HepG2 (cell line): ENCODE measurements around the gene LITAFD. TPM values are rescaled to one million over a fixed set of nuclear protein-coding genes. Genes with fewer than 3 reads are reported as not detected.
A peak's percentile ranks its signal among the peaks of the same experiment; 100 is the strongest.

Source experiments
- BATF2 ChIP-seq: sonication (generic); formaldehyde crosslinking; IDR thresholded peaks from 2 replicates; pipeline ENCODE4 v1.8.0; 2022; ENCODE audit warnings: mild to moderate bottlenecking, missing genetic modification reagents, moderate library complexity
- CBX5 ChIP-seq: sonication (generic); formaldehyde crosslinking; IDR thresholded peaks from 2 replicates; pipeline ENCODE4 v1.4.0; 2020; ENCODE audit warnings: missing genetic modification reagents, borderline replicate concordance
- FOXP1 ChIP-seq, 2 experiments: fragments of 450-650 bp in 1 of 2; IDR thresholded peaks; 2 replicates each; pipeline ENCODE4 v1.6.1; 2017 to 2018; ENCODE audit warnings: antibody characterized with exemption in 1 of 2
- KDM5B ChIP-seq: sonication (generic); formaldehyde crosslinking; IDR thresholded peaks from 2 replicates; pipeline ENCODE4 v1.4.0; 2020; ENCODE audit warnings: missing genetic modification reagents, mild to moderate bottlenecking, borderline replicate concordance
- MYNN ChIP-seq: sonication (generic); formaldehyde crosslinking; IDR thresholded peaks from 2 replicates; pipeline ENCODE4 v1.4.0; 2020; ENCODE audit warnings: mild to moderate bottlenecking, low read depth, missing genetic modification reagents
- NR2C2 ChIP-seq: sonication (generic); formaldehyde crosslinking; IDR thresholded peaks from 2 replicates; pipeline ENCODE4 v1.4.0; 2020; ENCODE audit warnings: missing genetic modification reagents, mild to moderate bottlenecking, moderate library complexity, borderline replicate concordance
- PHB2 ChIP-seq: fragments of 450-650 bp; IDR thresholded peaks from 2 replicates; pipeline ENCODE4 v1.6.1; 2018; ENCODE audit not compliant: partially characterized antibody
- POGK ChIP-seq: sonication (generic); formaldehyde crosslinking; conservative IDR thresholded peaks from 2 replicates; pipeline ENCODE4 v1.8.0; 2022; ENCODE audit warnings: mild to moderate bottlenecking, moderate library complexity, missing genetic modification reagents
- PRDM10 ChIP-seq: sonication (generic); formaldehyde crosslinking; IDR thresholded peaks from 2 replicates; pipeline ENCODE4 v1.4.0; 2020; ENCODE audit warnings: low read depth, missing genetic modification reagents
- SNAI1 ChIP-seq: sonication (generic); formaldehyde crosslinking; IDR thresholded peaks from 2 replicates; pipeline ENCODE4 v1.5.0; 2020; ENCODE audit warnings: mild to moderate bottlenecking, missing genetic modification reagents, borderline replicate concordance
- TEAD2 ChIP-seq: sonication (generic); formaldehyde crosslinking; IDR thresholded peaks from 2 replicates; pipeline ENCODE4 v1.9.0; 2021; ENCODE audit warnings: missing genetic modification reagents
- TMF1 ChIP-seq: sonication (generic); formaldehyde crosslinking; IDR thresholded peaks from 2 replicates; pipeline ENCODE4 v1.8.1; 2022; ENCODE audit warnings: low read depth, missing genetic modification reagents
- ZNF280D ChIP-seq: sonication (generic); formaldehyde crosslinking; IDR thresholded peaks from 2 replicates; pipeline ENCODE4 v1.5.1; 2020; ENCODE audit warnings: mild to moderate bottlenecking, missing genetic modification reagents
- ZNF33B ChIP-seq: sonication (generic); formaldehyde crosslinking; IDR thresholded peaks from 2 replicates; pipeline ENCODE4 v1.5.1; 2020; ENCODE audit warnings: mild to moderate bottlenecking, missing genetic modification reagents
- ZNF605 ChIP-seq: sonication (generic); formaldehyde crosslinking; IDR thresholded peaks from 2 replicates; pipeline ENCODE4 v1.8.0; 2022; ENCODE audit warnings: mild to moderate bottlenecking, missing genetic modification reagents
- ZNF75D ChIP-seq: sonication (generic); formaldehyde crosslinking; IDR thresholded peaks from 2 replicates; pipeline ENCODE4 v1.8.1; 2023; ENCODE audit warnings: missing genetic modification reagents, mild to moderate bottlenecking, borderline replicate concordance
- ZNF777 ChIP-seq: sonication (generic); formaldehyde crosslinking; IDR thresholded peaks from 2 replicates; pipeline ENCODE4 v1.4.0; 2020; ENCODE audit warnings: missing genetic modification reagents
- ZSCAN31 ChIP-seq: sonication (generic); formaldehyde crosslinking; IDR thresholded peaks from 2 replicates; pipeline ENCODE4 v1.5.0; 2020; ENCODE audit warnings: low read depth, mild to moderate bottlenecking, missing genetic modification reagents
- polyA plus RNA-seq, 8 experiments: library from polyadenylated mRNA; depleted of rRNA in 3 of 8; stranded (reverse) in 7 of 8; unstranded in 1 of 8; fragments of >200 nt; fragmentation: Illumina TruSeq in 4 of 8; extraction: Trizol in 4 of 8; gene quantifications; 2 replicates each; pipeline versions ENCODE4 v1.2.1 to v1.2.3, GENCODE V29; 2011 to 2016; ENCODE audit warnings: low read depth in 4 of 8, missing spikeins in 1 of 8, mixed read lengths in 1 of 8; ENCODE audit not compliant: insufficient read depth in 1 of 8
- total RNA-seq, 5 experiments: library from RNA; depleted of rRNA; stranded (reverse); fragments of >200 nt; fragmentation: Illumina TruSeq; extraction: Trizol; gene quantifications; 2 replicates each; pipeline ENCODE4 v1.2.3, GENCODE V29; 2016; ENCODE audit warnings: low read depth in 1 of 5

LITAFD gene
- total and polyA plus RNA-seq, 2 of the 13 experiments (the other 11 are each of a cell fraction or from before 2014, with no cell fraction given) = not detected

- TF ChIP-seq PHB2 = no peak
- TF ChIP-seq KDM5B (CRISPR knock-in tag) = no peak; the same call in 1 of the 2 replicates
- no peak for TF ChIP-seq TEAD2
- 0 out of 2 replicates have a peak, but pooled peaks have one; percentile 71 for TF ChIP-seq ZNF33B
- 0 out of 2 replicates have a peak, but pooled peaks have one; percentile 46 for TF ChIP-seq NR2C2 (CRISPR knock-in tag)
- TF ChIP-seq ZNF75D (CRISPR knock-in tag) = no peak
- no peak; the same call in 1 of the 2 replicates for TF ChIP-seq ZNF777 (CRISPR knock-in tag)
- TF ChIP-seq BATF2 = no peak
- TF ChIP-seq FOXP1 (IDR thresholded peaks at IDR 0.05) = no peak
- no peak for TF ChIP-seq FOXP1 (CRISPR knock-in tag; IDR thresholded peaks at IDR 0.05)
- TF ChIP-seq ZNF605 (CRISPR knock-in tag) = no peak
- peak; percentile 48; the same call in 1 of the 2 replicates for TF ChIP-seq TMF1 (CRISPR knock-in tag)
- no peak for TF ChIP-seq ZNF280D (CRISPR knock-in tag)
- TF ChIP-seq POGK (CRISPR knock-in tag) = no peak
- no peak for TF ChIP-seq PRDM10
- TF ChIP-seq ZSCAN31 (CRISPR knock-in tag) = no peak
- TF ChIP-seq MYNN = no peak
- TF ChIP-seq CBX5 (CRISPR knock-in tag) = no peak
- no peak for TF ChIP-seq SNAI1 (CRISPR knock-in tag)
These were observed 20.4 kb upstream of the LITAFD start (continued) for GRCh38 chr16:8861563-8862308.
